Uterus (tissue), 2 donors: ENCODE data around the gene COL5A1.

Experiments used
- POLR2A ChIP-seq, 2 donors: fragments of 450-650 bp; IDR thresholded peaks; one replicate each; pipeline ENCODE4 v1.6.1; 2016; ENCODE audit warnings: antibody characterized with exemption in 2 of 2, mild to moderate bottlenecking in 1 of 2, moderate library complexity in 1 of 2
- TF ChIP-seq, protein P1 (sequence below), 4 experiments: fragments of 200-600 bp in 2 of 4; fragments of 450-650 bp in 2 of 4; sonication (generic) in 2 of 4; IDR thresholded peaks; one replicate each; pipeline ENCODE4 v1.5.1; 2016 to 2019; ENCODE audit warnings: antibody characterized with exemption in 4 of 4, mild to moderate bottlenecking in 2 of 4, moderate library complexity in 1 of 4

DNA sequence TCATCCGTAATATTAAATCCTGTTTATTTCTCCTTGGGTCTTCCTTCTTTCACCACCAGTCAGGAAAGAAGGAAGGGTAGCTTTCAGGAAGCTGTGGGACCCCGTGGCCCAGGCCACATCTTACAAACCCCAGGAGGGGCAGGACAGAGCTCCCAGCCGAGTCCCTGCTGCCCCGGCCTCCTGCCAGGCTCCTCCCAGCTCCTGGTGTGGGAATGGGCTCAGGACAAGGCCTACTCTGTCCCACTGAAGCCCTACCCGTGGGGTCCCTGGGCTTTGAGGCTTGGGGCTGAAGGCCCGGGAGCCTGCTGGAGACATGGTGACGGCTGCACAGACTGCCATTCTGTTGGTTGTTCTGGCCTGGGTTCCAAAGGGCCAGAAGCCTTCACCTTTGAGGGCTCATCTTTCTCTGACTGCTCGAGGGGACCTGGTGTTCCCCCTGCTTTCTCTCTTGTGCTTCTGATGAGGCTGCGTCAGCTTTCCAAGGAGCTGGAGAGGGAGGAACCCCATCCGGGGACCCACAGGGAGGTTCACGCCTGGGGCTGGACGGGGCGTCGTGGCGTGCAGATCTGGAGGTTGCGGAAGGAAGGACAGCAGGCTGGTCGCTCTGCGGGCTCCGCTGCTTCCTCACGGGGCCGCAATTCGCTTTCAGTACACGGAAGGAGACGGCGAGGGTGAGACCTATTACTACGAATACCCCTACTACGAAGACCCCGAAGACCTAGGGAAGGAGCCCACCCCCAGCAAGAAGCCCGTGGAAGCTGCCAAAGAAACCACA is 86.6 kb downstream of the COL5A1 start:
- TF ChIP-seq, protein P1, sequence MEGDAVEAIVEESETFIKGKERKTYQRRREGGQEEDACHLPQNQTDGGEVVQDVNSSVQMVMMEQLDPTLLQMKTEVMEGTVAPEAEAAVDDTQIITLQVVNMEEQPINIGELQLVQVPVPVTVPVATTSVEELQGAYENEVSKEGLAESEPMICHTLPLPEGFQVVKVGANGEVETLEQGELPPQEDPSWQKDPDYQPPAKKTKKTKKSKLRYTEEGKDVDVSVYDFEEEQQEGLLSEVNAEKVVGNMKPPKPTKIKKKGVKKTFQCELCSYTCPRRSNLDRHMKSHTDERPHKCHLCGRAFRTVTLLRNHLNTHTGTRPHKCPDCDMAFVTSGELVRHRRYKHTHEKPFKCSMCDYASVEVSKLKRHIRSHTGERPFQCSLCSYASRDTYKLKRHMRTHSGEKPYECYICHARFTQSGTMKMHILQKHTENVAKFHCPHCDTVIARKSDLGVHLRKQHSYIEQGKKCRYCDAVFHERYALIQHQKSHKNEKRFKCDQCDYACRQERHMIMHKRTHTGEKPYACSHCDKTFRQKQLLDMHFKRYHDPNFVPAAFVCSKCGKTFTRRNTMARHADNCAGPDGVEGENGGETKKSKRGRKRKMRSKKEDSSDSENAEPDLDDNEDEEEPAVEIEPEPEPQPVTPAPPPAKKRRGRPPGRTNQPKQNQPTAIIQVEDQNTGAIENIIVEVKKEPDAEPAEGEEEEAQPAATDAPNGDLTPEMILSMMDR (IDR thresholded peaks at IDR 0.05) = no peak
- no peak for TF ChIP-seq POLR2A (IDR thresholded peaks at IDR 0.05)
